EL (cell line): ENCODE data around the gene SEMA3A.
A peak's percentile ranks its signal among the peaks of the same experiment; 100 is the strongest.
"Not testable (repeated sequence)": the region's sequence is repeated elsewhere in the genome, so short reads cannot be mapped to it uniquely, and the experiment has no call there.

Experiments
- DNase-seq: peaks from one replicate; pipeline ENCODE4 v3.0.0-alpha.2; 2016

SEMA3A gene

GRCh38 chr7:84194484-84195271, at the start of gene SEMA3A:
Gene SEMA3A, minus strand, starts transcription at chr7:84194789. Its CDS starts 203 bp downstream, at chr7:84194586.
- DNase-seq: peak; percentile 86

- DNase-seq: not testable (repeated sequence)
Observed at GRCh38 chr7:84243037-84243436, 48.4 kb upstream of the SEMA3A start.

- DNase-seq: no peak
Observed at GRCh38 chr7:84238596-84238995, 44.0 kb upstream of the SEMA3A start.

GRCh38 chr7:84237533-84238173, 43.1 kb upstream of the SEMA3A start:
- peak; percentile 94 for DNase-seq

- DNase-seq: peak; percentile 65
Observed at GRCh38 chr7:84236398-84236797, 41.8 kb upstream of the SEMA3A start.

GRCh38 chr7:84232646-84233045, 38.1 kb upstream of the SEMA3A start:
- peak; percentile 45 for DNase-seq

- DNase-seq: peak; percentile 46
Observed at GRCh38 chr7:84231157-84231556, 36.6 kb upstream of the SEMA3A start.

- no peak for DNase-seq
Observed at GRCh38 chr7:84230491-84230890, 35.9 kb upstream of the SEMA3A start.

GRCh38 chr7:84228526-84228925, 33.9 kb upstream of the SEMA3A start:
- no peak for DNase-seq

- DNase-seq: no peak
Observed at GRCh38 chr7:84226759-84227158, 32.2 kb upstream of the SEMA3A start.

- no peak for DNase-seq
Observed at GRCh38 chr7:84224505-84224904, 29.9 kb upstream of the SEMA3A start.

- peak; percentile 39 for DNase-seq
Observed at GRCh38 chr7:84219310-84219709, 24.7 kb upstream of the SEMA3A start.

- DNase-seq: peak; percentile 70
Observed at GRCh38 chr7:84218681-84219080, 24.1 kb upstream of the SEMA3A start.

- peak; percentile 43 for DNase-seq
Observed at GRCh38 chr7:84216472-84216871, 21.9 kb upstream of the SEMA3A start.

- DNase-seq: not testable (repeated sequence)
Observed at GRCh38 chr7:84214757-84215156, 20.2 kb upstream of the SEMA3A start.

- no peak for DNase-seq
Observed at GRCh38 chr7:84210301-84210700, 15.7 kb upstream of the SEMA3A start.

GRCh38 chr7:84209006-84209405, 14.4 kb upstream of the SEMA3A start:
- DNase-seq: no peak

- no peak for DNase-seq
Observed at GRCh38 chr7:84207615-84208014, 13.0 kb upstream of the SEMA3A start.

- no peak for DNase-seq
Observed at GRCh38 chr7:84207025-84207424, 12.4 kb upstream of the SEMA3A start.

GRCh38 chr7:84204655-84205054, 10.1 kb upstream of the SEMA3A start:
- peak; percentile 47 for DNase-seq

- no peak for DNase-seq
Observed at GRCh38 chr7:84202855-84203254, 8.3 kb upstream of the SEMA3A start.

GRCh38 chr7:84200859-84201258, 6.3 kb upstream of the SEMA3A start:
- DNase-seq: peak; percentile 55

- no peak for DNase-seq
Observed at GRCh38 chr7:84199216-84199615, 4.6 kb upstream of the SEMA3A start.

GRCh38 chr7:84196084-84196503, 1.5 kb upstream of the SEMA3A start:
- DNase-seq: peak; percentile 67
